PC-9 (cell line): Measurements from ENCODE around the gene CEMIP2. TPM values are rescaled to one million over a fixed set of nuclear protein-coding genes. Genes with fewer than 3 reads are reported as not detected.

Source experiments
- BruUV-seq: library from RNA; stranded (reverse); fragments of 400-500 nt; replicated peaks from 2 replicates; lab custom pipeline; 2021; lab: Mats Ljungman, UMichigan
- CTCF ChIA-PET: fragments of 300-600 bp; sonication (Branson Sonifier 250); formaldehyde crosslinking; loops from one replicate; lab custom pipeline; 2022; ENCODE audit warnings: antibody characterized with exemption; lab: Charles Lee
- POLR2A ChIA-PET: fragments of 300-600 bp; sonication (Branson Sonifier 250); formaldehyde crosslinking; loops from one replicate; lab custom pipeline; 2022; ENCODE audit warnings: antibody characterized with exemption; ENCODE audit not compliant: unreplicated experiment; lab: Charles Lee
- DNase-seq, 2 experiments: peaks; one replicate each; pipeline versions ENCODE4 v3.0.0 to v3.0.0-alpha.2; 2015 to 2022; ENCODE audit warnings: mixed read lengths in 1 of 2
- H2AFZ ChIP-seq: fragments of 200-600 bp; sonication (generic); 2 replicates; pipeline ENCODE4 v1.8.1; 2017; ENCODE audit warnings: antibody characterized with exemption
- H3F3A ChIP-seq: fragments of 200-600 bp; sonication (generic); 2 replicates; pipeline ENCODE4 v1.8.1; 2017; ENCODE audit warnings: antibody characterized with exemption, mild to moderate bottlenecking, low read depth; ENCODE audit not compliant: insufficient read depth
- H3K27ac ChIP-seq: fragments of 200-600 bp; sonication (generic); 2 replicates; pipeline ENCODE4 v1.6.1; 2016; ENCODE audit warnings: mixed run types
- H3K27me3 ChIP-seq: fragments of 200-600 bp; sonication (generic); 2 replicates; pipeline ENCODE4 v1.6.1; 2016; ENCODE audit warnings: low read depth, mixed run types; ENCODE audit not compliant: insufficient read depth
- H3K36me3 ChIP-seq: fragments of 200-600 bp; sonication (generic); 2 replicates; pipeline ENCODE4 v1.6.1; 2016; ENCODE audit warnings: low read depth, mixed run types
- H3K4me1 ChIP-seq: fragments of 200-600 bp; sonication (generic); replicated peaks from 2 replicates; pipeline ENCODE4 v1.6.1; 2016; ENCODE audit warnings: mixed run types; ENCODE audit not compliant: insufficient read depth
- H3K4me2 ChIP-seq: fragments of 200-600 bp; sonication (generic); 2 replicates; pipeline ENCODE4 v1.6.1; 2017; ENCODE audit warnings: mixed run types
- H3K4me3 ChIP-seq: fragments of 200-600 bp; sonication (generic); 2 replicates; pipeline ENCODE4 v1.6.1; 2016; ENCODE audit warnings: mixed run types
- H3K79me2 ChIP-seq: fragments of 200-600 bp; sonication (generic); 2 replicates; pipeline ENCODE4 v1.6.1; 2017; ENCODE audit warnings: low read depth, mixed run types
- H3K9me2 ChIP-seq: fragments of 200-600 bp; sonication (generic); 2 replicates; pipeline ENCODE4 v1.8.1; 2017; ENCODE audit warnings: mild to moderate bottlenecking; ENCODE audit not compliant: insufficient read depth
- H3K9me3 ChIP-seq: fragments of 200-600 bp; sonication (generic); 2 replicates; pipeline ENCODE4 v1.8.1; 2016; ENCODE audit warnings: low read depth; ENCODE audit not compliant: insufficient read depth
- H4K20me1 ChIP-seq: fragments of 200-600 bp; sonication (generic); 2 replicates; pipeline ENCODE4 v1.8.1; 2017; ENCODE audit not compliant: insufficient read depth
- CTCF ChIP-seq: fragments of 200-600 bp; sonication (generic); conservative IDR thresholded peaks from 2 replicates; pipeline ENCODE4 v1.6.1; 2017; ENCODE audit warnings: mixed run types, antibody characterized with exemption, mild to moderate bottlenecking, moderate library complexity
- EZH2 ChIP-seq: fragments of 200-600 bp; sonication (generic); IDR thresholded peaks from 2 replicates; pipeline ENCODE4 v1.8.0; 2017; ENCODE audit warnings: antibody characterized with exemption, low read depth
- intact Hi-C: fragments of 100-400 bp; cut with micrococcal nuclease; formaldehyde crosslinking; loops from one replicate; pipeline ENCODE4 v1.10.0; 2022; ENCODE audit not compliant: unreplicated experiment
- total RNA-seq: library from RNA; stranded (reverse); gene quantifications from 2 replicates; pipeline ENCODE4 v1.2.3, GENCODE V29; 2021

Gene CEMIP2
- total RNA-seq, 1 experiment from 2014 or later = 77.0 TPM

DNA sequence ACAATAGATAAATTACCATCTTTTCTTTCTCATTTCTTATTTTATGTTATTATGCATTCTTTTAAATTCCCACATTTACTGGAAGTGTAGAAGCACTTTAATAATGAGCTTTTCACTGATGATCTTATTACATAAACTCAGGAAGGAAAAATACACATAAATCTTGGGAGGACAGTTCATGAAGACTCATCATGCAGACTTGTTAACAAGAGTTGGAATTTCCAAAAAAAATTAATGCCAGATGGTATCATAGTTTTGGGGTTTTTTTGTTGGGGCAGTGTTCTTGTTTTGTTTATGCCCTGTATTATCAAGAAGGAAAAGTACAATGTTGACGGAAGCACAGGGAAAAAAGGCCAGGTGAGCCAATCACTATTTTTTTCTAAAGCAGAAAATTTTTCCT lies 35.1 kb downstream of the CEMIP2 start:
- no peak for DNase-seq
- no peak overlapping the region for H3K4me2 ChIP-seq
- no peak overlapping the region for H2AFZ ChIP-seq
- H3K27me3 ChIP-seq = no peaks in the 10 kb centered on the region
- no peak overlapping the region for H3K4me3 ChIP-seq
- peaks cover 17% of the 10 kb centered on the region; the same call in 1 of the 2 replicates for H3K36me3 ChIP-seq
- no peaks in the 10 kb centered on the region for H3K9me3 ChIP-seq
- CTCF ChIA-PET = no interaction called here
- no peaks in the 10 kb centered on the region for H3K9me2 ChIP-seq
- H4K20me1 ChIP-seq = no peaks in the 10 kb centered on the region
- no peak overlapping the region for H3K27ac ChIP-seq
- TF ChIP-seq CTCF (no peak), EZH2 (no peak)
- POLR2A ChIA-PET = no interaction called here
- no peaks in the 10 kb centered on the region for H3K79me2 ChIP-seq
- no peaks in the 10 kb centered on the region for H3F3A ChIP-seq
- no TSS peak for BruUV-seq
- intact Hi-C loops = no loop called here
- H3K4me1 ChIP-seq = no peaks in the 10 kb centered on the region

- no peak overlapping the region for H3K4me2 ChIP-seq
- no peak for DNase-seq
- CTCF ChIA-PET = no interaction called here
- H3K79me2 ChIP-seq = 0 out of 2 replicates have a peak, but pooled peaks cover 2% of the 10 kb centered on the region
- POLR2A ChIA-PET = no interaction called here
- no peak overlapping the region for H3K4me3 ChIP-seq
- no peaks in the 10 kb centered on the region for H3K9me2 ChIP-seq
- no peak overlapping the region for H2AFZ ChIP-seq
- H3F3A ChIP-seq = peaks cover 13% of the 10 kb centered on the region; the same call in 1 of the 2 replicates
- intact Hi-C loops = no loop called here
- H4K20me1 ChIP-seq = no peaks in the 10 kb centered on the region
- no peaks in the 10 kb centered on the region for H3K27me3 ChIP-seq
- H3K27ac ChIP-seq = no peak overlapping the region
- BruUV-seq = no TSS peak
- H3K36me3 ChIP-seq = peaks cover 20% of the 10 kb centered on the region; the same call in 1 of the 2 replicates
- TF ChIP-seq EZH2 = no peak
- no peak for TF ChIP-seq CTCF
- peaks cover 24% of the 10 kb centered on the region for H3K4me1 ChIP-seq
- no peaks in the 10 kb centered on the region for H3K9me3 ChIP-seq
Measured at GRCh38 chr9:71729816-71730526, 38.3 kb downstream of the CEMIP2 start.

GRCh38 chr9:71726723-71727122 lies 41.6 kb downstream of the CEMIP2 start:
- DNase-seq = no peak
- no TSS peak for BruUV-seq
- ChIA-PET CTCF (interaction anchor here (0.6 to 1.1 kb wide), 2 partner anchors 41 to 236 kb away, joined by 3 read pairs; no protein-coding TSS in a partner anchor), POLR2A (no interaction called here)
- no peak overlapping the region for H3K4me2 ChIP-seq
- H3K9me3 ChIP-seq = no peaks in the 10 kb centered on the region
- peak overlapping the region; percentile 7; the same call in 1 of the 2 replicates for H3K27ac ChIP-seq
- peaks cover 25% of the 10 kb centered on the region for H3K4me1 ChIP-seq
- no peak overlapping the region for H3K4me3 ChIP-seq
- TF ChIP-seq EZH2 (no peak), CTCF (no peak)
- no peaks in the 10 kb centered on the region for H4K20me1 ChIP-seq
- no peaks in the 10 kb centered on the region for H3K27me3 ChIP-seq
- intact Hi-C loops = loop anchor here (1.0 to 2.0 kb wide), 3 partner anchors 16 to 43 kb away; no protein-coding TSS in a partner anchor
- H3F3A ChIP-seq = peaks cover 13% of the 10 kb centered on the region; the same call in 1 of the 2 replicates
- H3K9me2 ChIP-seq = no peaks in the 10 kb centered on the region
- H3K79me2 ChIP-seq = 0 out of 2 replicates have a peak, but pooled peaks cover 6% of the 10 kb centered on the region
- peaks cover 47% of the 10 kb centered on the region for H3K36me3 ChIP-seq
- no peak overlapping the region for H2AFZ ChIP-seq
